GM12878 (cell line): Measurements from ENCODE around the gene PARP1. TPM values are rescaled to one million over a fixed set of nuclear protein-coding genes. Genes with fewer than 3 reads are reported as not detected.

Source experiments
- ATAC-seq: fragments of 200-7000 bp; cut with Tn5 transposase; 3 replicates; pipeline ENCODE4 v1.9.1; 2020; ENCODE audit warnings: mild to moderate bottlenecking, moderate library complexity
- BruUV-seq: library from RNA; stranded (reverse); fragments of 400-500 nt; replicated peaks from 2 replicates; lab custom pipeline; 2021; lab: Mats Ljungman, UMichigan
- CTCF ChIA-PET: fragments of 300-600 bp; sonication (Branson Sonifier 250); formaldehyde crosslinking; extraction: SDS; loops from one replicate; lab custom pipeline; 2021; ENCODE audit warnings: inconsistent platforms; lab: Yijun Ruan, JAX
- POLR2A ChIA-PET: fragments of 350-600 bp; formaldehyde crosslinking; extraction: SDS; loops from one replicate; lab custom pipeline; 2021; ENCODE audit warnings: inconsistent platforms; lab: Charles Lee
- RAD21 ChIA-PET: fragments of 300-600 bp; sonication (Branson Sonifier 250); formaldehyde crosslinking; loops from one replicate; lab custom pipeline; 2023; ENCODE audit warnings: antibody characterized with exemption; ENCODE audit not compliant: unreplicated experiment; lab: Charles Lee
- SMC1A ChIA-PET: fragments of 300-600 bp; sonication (Branson Sonifier 250); formaldehyde crosslinking; loops from one replicate; lab custom pipeline; 2023; ENCODE audit not compliant: unreplicated experiment, uncharacterized antibody; lab: Charles Lee
- DNase-seq: peaks from one replicate; pipeline ENCODE4 v3.0.0-alpha.2; 2011; ENCODE audit warnings: low read depth, low spot score
- FAIRE-seq: peaks from 3 replicates; lab custom pipeline; 2011; peaks lifted over from hg19 to GRCh38; lab: Jason Lieb, UNC
- H2AFZ ChIP-seq: 2 replicates; pipeline ENCODE4 v1.6.0; 2011; ENCODE audit warnings: low read depth, low read length, control low read depth; ENCODE audit not compliant: control insufficient read depth
- H3K27ac ChIP-seq: 2 replicates; pipeline ENCODE4 v1.5.1; 2011; ENCODE audit warnings: control low read depth; ENCODE audit not compliant: control insufficient read depth, insufficient read depth
- H3K27me3 ChIP-seq, 2 experiments: replicated peaks in 1 of 2; 2 replicates each; pipeline versions ENCODE4 v1.6.0 to v1.6.1; 2011; ENCODE audit warnings: low read length in 1 of 2; ENCODE audit not compliant: control insufficient read depth in 2 of 2, insufficient read depth in 2 of 2
- H3K36me3 ChIP-seq, 2 experiments: 2 replicates each; pipeline ENCODE4 v1.5.1; 2011; ENCODE audit warnings: low read length in 1 of 2; ENCODE audit not compliant: control insufficient read depth in 2 of 2, insufficient read depth in 2 of 2
- H3K4me1 ChIP-seq: 2 replicates; pipeline ENCODE4 v1.6.1; 2011; ENCODE audit warnings: mild to moderate bottlenecking, low read length, moderate library complexity, mixed read lengths; ENCODE audit not compliant: control insufficient read depth, insufficient read depth
- H3K4me2 ChIP-seq: 2 replicates; pipeline ENCODE4 v1.6.0; 2011; ENCODE audit warnings: control low read depth; ENCODE audit not compliant: control insufficient read depth, insufficient read depth
- H3K4me3 ChIP-seq: fragments of 200-600 bp; sonication (generic); 2 replicates; pipeline ENCODE4 v1.5.1; 2016
- H3K79me2 ChIP-seq: 2 replicates; pipeline ENCODE4 v1.6.0; 2011; ENCODE audit warnings: low read length; ENCODE audit not compliant: control insufficient read depth, insufficient read depth
- H3K9ac ChIP-seq: 2 replicates; pipeline ENCODE4 v1.8.0; 2011; ENCODE audit warnings: low read length, control low read depth, mixed read lengths; ENCODE audit not compliant: control insufficient read depth, insufficient read depth
- H3K9me3 ChIP-seq: replicated peaks from 3 replicates; pipeline ENCODE4 v1.5.1; 2011; ENCODE audit warnings: mild to moderate bottlenecking, low read length; ENCODE audit not compliant: control insufficient read depth, insufficient read depth
- H4K20me1 ChIP-seq: 2 replicates; pipeline ENCODE4 v1.6.0; 2011; ENCODE audit not compliant: control insufficient read depth, insufficient read depth
- ATF7 ChIP-seq: fragments of 450-650 bp; IDR thresholded peaks from 2 replicates; pipeline ENCODE4 v1.6.1; 2016; ENCODE audit warnings: low read depth, mild to moderate bottlenecking
- BACH1 ChIP-seq: fragments of 450-650 bp; IDR thresholded peaks from 2 replicates; pipeline ENCODE4 v1.6.1; 2017; ENCODE audit warnings: mild to moderate bottlenecking, borderline replicate concordance
- BCL11A ChIP-seq: IDR thresholded peaks from 2 replicates; pipeline ENCODE4 v1.6.1; 2011; ENCODE audit warnings: low read depth, low read length
- CREM ChIP-seq: IDR thresholded peaks from 2 replicates; pipeline ENCODE4 v1.6.1; 2014; ENCODE audit warnings: antibody characterized with exemption, low read depth
- ETV6 ChIP-seq, 2 experiments: fragments of 450-650 bp in 1 of 2; IDR thresholded peaks in 1 of 2; conservative IDR thresholded peaks in 1 of 2; 2 replicates each; pipeline ENCODE4 v1.6.1; 2014; ENCODE audit warnings: antibody characterized with exemption in 1 of 2, borderline replicate concordance in 1 of 2, low read depth in 1 of 2, mild to moderate bottlenecking in 1 of 2, moderate library complexity in 1 of 2
- IKZF1 ChIP-seq: fragments of 450-650 bp; conservative IDR thresholded peaks from 2 replicates; pipeline ENCODE4 v1.6.1; 2017; ENCODE audit warnings: antibody characterized with exemption, mild to moderate bottlenecking
- NR2F1 ChIP-seq: fragments of 450-650 bp; conservative IDR thresholded peaks from 2 replicates; pipeline ENCODE4 v1.6.1; 2017; ENCODE audit warnings: mild to moderate bottlenecking
- SMC3 ChIP-seq: IDR thresholded peaks from 2 replicates; pipeline ENCODE4 v1.6.1; 2011; ENCODE audit warnings: low read length, improper control_type of control experiment, borderline replicate concordance
- TCF12 ChIP-seq: IDR thresholded peaks from 2 replicates; pipeline ENCODE4 v1.6.1; 2011; ENCODE audit warnings: low read depth, mild to moderate bottlenecking, low read length
- whole genome bisulfite sequencing: methylation state at CpG from one replicate; pipeline ENCODE4 v1.1.6; 2016; ENCODE audit warnings: low lambda C conversion rate; ENCODE audit not compliant: insufficient replicate concordance, insufficient coverage; ENCODE audit errors: missing lambda C conversion rate; 5-methylcytosine and 5-hydroxymethylcytosine counted together
- in situ Hi-C: fragments of 300-500 bp; cut with MboI; formaldehyde crosslinking; loops from 9 replicates; pipeline ENCODE4 v1.14.3; 2018; ENCODE audit warnings: mixed read lengths
- intact Hi-C: fragments of 100-400 bp; cut with micrococcal nuclease; formaldehyde crosslinking; loops from one replicate; pipeline ENCODE4 v1.14.2; 2022; ENCODE audit not compliant: unreplicated experiment
- polyA plus RNA-seq, 11 experiments: library from polyadenylated mRNA; depleted of rRNA in 4 of 11; unstranded in 6 of 11; stranded (reverse) in 5 of 11; fragments of >200 nt; fragmentation: Nextera tagmentation in 4 of 11; fragmentation: Illumina TruSeq in 1 of 11; extraction: Ambion mirVana in 4 of 11; extraction: Trizol in 1 of 11; gene quantifications; 1 replicate in 1 of 11; 2 replicates in 10 of 11; pipeline versions ENCODE4 v1.2.1 to v1.2.3, GENCODE V29; 2011 to 2016; ENCODE audit warnings: inconsistent platforms in 2 of 11, missing spikeins in 2 of 11, low read depth in 1 of 11
- total RNA-seq, 4 experiments: library from RNA; depleted of rRNA in 3 of 4; stranded (reverse); fragments of >200 nt in 3 of 4; fragmentation: Illumina TruSeq in 1 of 4; extraction: Trizol in 1 of 4; gene quantifications; 2 replicates each; pipeline versions ENCODE4 v1.2.1 to v1.2.3, GENCODE V29; 2013 to 2021
- TF ChIP-seq, protein P1 (sequence below), 3 experiments: IDR thresholded peaks in 2 of 3; conservative IDR thresholded peaks in 1 of 3; 2 replicates each; pipeline ENCODE4 v1.5.1; 2011; ENCODE audit warnings: low read depth in 3 of 3, low read length in 3 of 3, mild to moderate bottlenecking in 3 of 3, control low read depth in 2 of 3, moderate library complexity in 2 of 3, inconsistent platforms in 1 of 3, mixed read lengths in 1 of 3; ENCODE audit not compliant: control insufficient read depth in 2 of 3, insufficient read depth in 1 of 3; ENCODE audit errors: extremely low read depth in 1 of 3
- TF ChIP-seq, protein P2 (sequence below): IDR thresholded peaks from 2 replicates; pipeline ENCODE4 v1.6.1; 2012; ENCODE audit warnings: low read depth, low read length, improper control_type of control experiment

The PARP1 gene
- total and polyA plus RNA-seq, 10 of the 15 experiments (the other 5 are each of a cell fraction or from before 2014, with no cell fraction given): 113 to 287 (median 265) TPM

DNA sequence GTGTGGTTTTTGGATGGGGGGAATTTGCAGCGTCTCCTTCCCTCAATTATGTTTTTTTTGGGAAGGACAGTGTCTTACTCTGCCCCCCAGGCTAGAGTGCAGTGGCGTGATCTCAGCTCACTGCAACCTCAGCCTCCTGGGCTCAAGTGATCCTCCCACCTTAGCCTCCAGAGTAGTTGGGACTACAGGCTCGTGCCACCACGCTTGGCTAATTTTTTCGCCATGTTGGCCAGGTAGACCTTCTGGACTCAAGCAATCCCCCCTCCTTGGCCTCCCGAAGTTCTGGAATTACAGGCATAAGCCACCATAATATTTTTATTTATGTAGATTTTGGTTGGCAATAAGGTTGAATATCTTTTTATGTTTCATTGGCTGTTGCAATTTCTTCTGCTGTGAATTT is 9.5 kb upstream of the PARP1 start:
- ATAC-seq (no peak), FAIRE-seq (no peak), DNase-seq (no peak)
- TF ChIP-seq, protein P1, sequence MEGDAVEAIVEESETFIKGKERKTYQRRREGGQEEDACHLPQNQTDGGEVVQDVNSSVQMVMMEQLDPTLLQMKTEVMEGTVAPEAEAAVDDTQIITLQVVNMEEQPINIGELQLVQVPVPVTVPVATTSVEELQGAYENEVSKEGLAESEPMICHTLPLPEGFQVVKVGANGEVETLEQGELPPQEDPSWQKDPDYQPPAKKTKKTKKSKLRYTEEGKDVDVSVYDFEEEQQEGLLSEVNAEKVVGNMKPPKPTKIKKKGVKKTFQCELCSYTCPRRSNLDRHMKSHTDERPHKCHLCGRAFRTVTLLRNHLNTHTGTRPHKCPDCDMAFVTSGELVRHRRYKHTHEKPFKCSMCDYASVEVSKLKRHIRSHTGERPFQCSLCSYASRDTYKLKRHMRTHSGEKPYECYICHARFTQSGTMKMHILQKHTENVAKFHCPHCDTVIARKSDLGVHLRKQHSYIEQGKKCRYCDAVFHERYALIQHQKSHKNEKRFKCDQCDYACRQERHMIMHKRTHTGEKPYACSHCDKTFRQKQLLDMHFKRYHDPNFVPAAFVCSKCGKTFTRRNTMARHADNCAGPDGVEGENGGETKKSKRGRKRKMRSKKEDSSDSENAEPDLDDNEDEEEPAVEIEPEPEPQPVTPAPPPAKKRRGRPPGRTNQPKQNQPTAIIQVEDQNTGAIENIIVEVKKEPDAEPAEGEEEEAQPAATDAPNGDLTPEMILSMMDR (IDR thresholded peaks at IDR 0.05 in 2 of 3, conservative IDR thresholded peaks at IDR 0.05 in 1 of 3; ENCODE audit: control insufficient read depth in 2 of 3, extremely low read depth in 1 of 3, insufficient read depth in 1 of 3, low read depth in 3 of 3, low read length in 3 of 3): no peak
- TF ChIP-seq BACH1 (no peak), ATF7 (no peak), BCL11A (no peak), TCF12 (no peak), IKZF1 (no peak), NR2F1 (no peak), SMC3 (no peak), ETV6 (conservative IDR thresholded peaks at IDR 0.05 in 1 of 2, IDR thresholded peaks at IDR 0.05 in 1 of 2; ENCODE audit: borderline replicate concordance in 1 of 2, low read depth in 1 of 2) (no peak), CREM (no peak)
- TF ChIP-seq, protein P2, sequence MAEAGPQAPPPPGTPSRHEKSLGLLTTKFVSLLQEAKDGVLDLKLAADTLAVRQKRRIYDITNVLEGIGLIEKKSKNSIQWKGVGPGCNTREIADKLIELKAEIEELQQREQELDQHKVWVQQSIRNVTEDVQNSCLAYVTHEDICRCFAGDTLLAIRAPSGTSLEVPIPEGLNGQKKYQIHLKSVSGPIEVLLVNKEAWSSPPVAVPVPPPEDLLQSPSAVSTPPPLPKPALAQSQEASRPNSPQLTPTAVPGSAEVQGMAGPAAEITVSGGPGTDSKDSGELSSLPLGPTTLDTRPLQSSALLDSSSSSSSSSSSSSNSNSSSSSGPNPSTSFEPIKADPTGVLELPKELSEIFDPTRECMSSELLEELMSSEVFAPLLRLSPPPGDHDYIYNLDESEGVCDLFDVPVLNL: no peak
- no peak overlapping the region for H3K4me2 ChIP-seq
- intact Hi-C loops (no loop called here), in situ Hi-C loops (no loop called here)
- H3K4me1 ChIP-seq: no peaks in the 10 kb centered on the region
- H3K27me3 ChIP-seq: no peaks in the 10 kb centered on the region; a peak in 1 of 4 replicates
- no peak overlapping the region for H3K27ac ChIP-seq
- ChIA-PET RAD21 (no interaction called here), SMC1A (no interaction called here), POLR2A (interaction anchor here (0.6 kb wide), 1 partner anchor 109 kb away, joined by 3 read pairs; no protein-coding TSS in a partner anchor), CTCF (interaction anchor here (1.2 to 1.6 kb wide), 2 partner anchors 11 to 12 kb away, joined by 3 read pairs; no protein-coding TSS in a partner anchor)
- H3K4me3 ChIP-seq: no peak overlapping the region
- 59% methylated on average over 6 of the region's 6 CpGs for WGBS
- no peaks in the 10 kb centered on the region for H4K20me1 ChIP-seq
- no peaks in the 10 kb centered on the region for H3K79me2 ChIP-seq
- H2AFZ ChIP-seq: no peak overlapping the region
- no peaks in the 10 kb centered on the region for H3K36me3 ChIP-seq
- BruUV-seq: no TSS peak
- no peak overlapping the region for H3K9ac ChIP-seq
- H3K9me3 ChIP-seq: no peaks in the 10 kb centered on the region
